ENCODE results near the gene STARD3NL. TPM values are rescaled to one million over a fixed set of nuclear protein-coding genes. Genes with fewer than 3 reads are reported as not detected.
"Not testable (repeated sequence)": the region's sequence is repeated elsewhere in the genome, so short reads cannot be mapped to it uniquely, and the experiment has no call there.

STARD3NL gene
- total and polyA plus RNA-seq, 2 of the 13 experiments (the other 11 are each of a cell fraction or from before 2014, with no cell fraction given): 37.3 to 42.3 TPM

DNA sequence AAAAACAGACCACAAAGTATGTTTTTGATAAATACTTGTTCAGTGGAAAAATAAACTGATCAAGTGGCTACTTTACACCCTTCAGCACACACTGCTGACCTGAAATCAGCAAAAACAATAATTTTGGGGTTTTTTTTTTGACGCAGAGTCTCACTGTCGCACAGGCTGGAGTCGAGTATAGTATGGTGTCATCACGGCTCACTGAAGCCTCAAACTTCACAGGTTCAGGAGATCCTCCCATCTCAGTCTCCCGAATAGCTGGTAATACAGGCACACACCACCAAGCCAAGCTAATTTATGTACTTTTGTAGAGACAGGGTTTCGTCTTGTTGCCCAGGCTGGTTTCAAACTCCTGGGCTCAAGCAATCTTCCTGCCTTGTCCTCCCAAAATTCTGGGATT is 64.8 kb downstream of the STARD3NL start (continued):
- TF ChIP-seq TFDP2 (CRISPR knock-in tag; IDR thresholded peaks at IDR 0.05) (no peak), ARID5B (CRISPR knock-in tag; IDR thresholded peaks at IDR 0.05) (no peak), ATF1 (CRISPR knock-in tag; IDR thresholded peaks at IDR 0.05) (no peak), REXO4 (CRISPR knock-in tag; IDR thresholded peaks at IDR 0.05; ENCODE audit: borderline replicate concordance) (no peak), ZNF577 (CRISPR knock-in tag; IDR thresholded peaks at IDR 0.05; ENCODE audit: borderline replicate concordance, low read depth) (no peak), MXD4 (CRISPR knock-in tag; IDR thresholded peaks at IDR 0.05) (no peak), JUND (CRISPR knock-in tag; IDR thresholded peaks at IDR 0.05) (no peak)

GRCh38 chr7:38243345-38243744 is 65.3 kb downstream of the STARD3NL start:
- CTCF ChIA-PET (ENCODE audit: low intra/inter-chr PET ratio, low total read pairs): not testable (repeated sequence)
- 10% methylated on average over 5 of the region's 5 CpGs for WGBS (ENCODE audit: low lambda C conversion rate)

More at GRCh38 chr7:38243345-38243744, 65.3 kb downstream of the STARD3NL start:
- H2AFZ ChIP-seq (ENCODE audit: low read length); H3K9ac ChIP-seq (ENCODE audit: insufficient read depth, low read depth, low read length); in situ Hi-C loops (cut with HindIII; ENCODE audit: extremely low pct_ligation_motif_present, low pct_unique_long_range_greater_than_20kb); DNase-seq (ENCODE audit: low spot score); BruUV-seq (replicated peaks); H3K4me1 ChIP-seq (ENCODE audit: insufficient read depth, low read length); H4K20me1 ChIP-seq (ENCODE audit: insufficient read depth, low read length); ATAC-seq; H3K27ac ChIP-seq (ENCODE audit: extremely low read length, insufficient read depth, low read length); intact Hi-C loops (cut with micrococcal nuclease; ENCODE audit: unreplicated experiment); H3K79me2 ChIP-seq (ENCODE audit: insufficient read depth, low read length); FAIRE-seq; H3K4me3 ChIP-seq (replicated peaks in 1 of 3; ENCODE audit: insufficient read depth in 1 of 3, low read depth in 2 of 3, low read length in 3 of 3); H3K4me2 ChIP-seq (ENCODE audit: low read depth, low read length); POLR2A ChIA-PET; H3K9me3 ChIP-seq (ENCODE audit: low read length); H3K27me3 ChIP-seq (ENCODE audit: control insufficient read depth in 1 of 2, insufficient read depth in 2 of 2, low read length in 2 of 2); H3K36me3 ChIP-seq (replicated peaks in 1 of 2; ENCODE audit: control insufficient read depth in 1 of 2, insufficient read depth in 2 of 2, low read length in 2 of 2): not testable (repeated sequence)
- peak; percentile 71 for TF ChIP-seq CEBPB (IDR thresholded peaks at IDR 0.05; ENCODE audit: borderline replicate concordance, low read depth, low read length)
- TF ChIP-seq MAFK (conservative IDR thresholded peaks at IDR 0.05 in 1 of 2, IDR thresholded peaks at IDR 0.05 in 1 of 2; ENCODE audit: low read length in 2 of 2): peak; percentile 23 to 24; a peak in 1 of 4 replicates
